Measurements from ENCODE around the gene KRT77. TPM values are rescaled to one million over a fixed set of nuclear protein-coding genes. Genes with fewer than 3 reads are reported as not detected.

Gene KRT77
- polyA plus RNA-seq, 3 donors from 2014 or later, result not detected

- peaks cover 0 to 2% (median 0%) of the 10 kb centered on the region in 6 donors for H3K9me3 Mint-ChIP-seq
- peak overlapping the region in 1 of 5 donors; percentile 20 for H3K4me3 Mint-ChIP-seq
- peak overlapping the region in 5 of 6 donors; percentile 13 to 99 (median 83) for H3K27ac Mint-ChIP-seq
- H3K36me3 Mint-ChIP-seq, result peaks cover 0 to 15% (median 3%) of the 10 kb centered on the region in 3 donors
- peaks cover 51 to 73% of the 10 kb centered on the region in 2 donors for H3K4me1 Mint-ChIP-seq
- no peak for DNase-seq
- H3K27me3 Mint-ChIP-seq (ENCODE audit: low read depth in 3 of 3), result peaks cover 10 to 13% (median 13%) of the 10 kb centered on the region in 3 donors
Measured at GRCh38 chr12:52649066-52649465, 54.3 kb downstream of the KRT77 start.

GRCh38 chr12:52648012-52648550 lies 55.2 kb downstream of the KRT77 start:
- Mint-ChIP-seq H3K27me3 (ENCODE audit: low read depth in 3 of 3) (peaks cover 8 to 13% (median 10%) of the 10 kb centered on the region in 3 donors), H3K27ac (peak overlapping the region; percentile 53 to 100 (median 92)), H3K36me3 (peaks cover 0 to 10% (median 3%) of the 10 kb centered on the region in 3 donors), H3K4me3 (peak overlapping the region in 1 of 5 donors; percentile 68), H3K4me1 (peaks cover 61 to 80% of the 10 kb centered on the region in 2 donors), H3K9me3 (peaks cover 0 to 2% (median 0%) of the 10 kb centered on the region in 6 donors)
- DNase-seq, result no peak

- H3K36me3 Mint-ChIP-seq, result peaks cover 0 to 10% (median 3%) of the 10 kb centered on the region in 3 donors
- DNase-seq, result no peak
- peaks cover 60 to 81% of the 10 kb centered on the region in 2 donors for H3K4me1 Mint-ChIP-seq
- peak overlapping the region in 3 of 5 donors; percentile 47 to 92 (median 51) for H3K4me3 Mint-ChIP-seq
- peaks cover 0 to 2% (median 0%) of the 10 kb centered on the region in 6 donors for H3K9me3 Mint-ChIP-seq
- peak overlapping the region; percentile 58 to 100 (median 99) for H3K27ac Mint-ChIP-seq
- peaks cover 8 to 13% (median 10%) of the 10 kb centered on the region in 3 donors for H3K27me3 Mint-ChIP-seq (ENCODE audit: low read depth in 3 of 3)
Measured at GRCh38 chr12:52647601-52648000, 55.7 kb downstream of the KRT77 start.

- peak overlapping the region; percentile 99 to 100 (median 99) for H3K27ac Mint-ChIP-seq
- H3K27me3 Mint-ChIP-seq (ENCODE audit: low read depth in 3 of 3), result peaks cover 8 to 14% (median 13%) of the 10 kb centered on the region in 3 donors
- H3K36me3 Mint-ChIP-seq, result peaks cover 0 to 10% (median 7%) of the 10 kb centered on the region in 3 donors
- peaks cover 66 to 85% of the 10 kb centered on the region in 2 donors for H3K4me1 Mint-ChIP-seq
- no peak for DNase-seq
- H3K9me3 Mint-ChIP-seq, result peaks cover 0 to 2% (median 0%) of the 10 kb centered on the region in 6 donors
- peak overlapping the region in 4 of 5 donors; percentile 83 to 92 (median 86) for H3K4me3 Mint-ChIP-seq
Measured at GRCh38 chr12:52646613-52647012, 56.7 kb downstream of the KRT77 start.

GRCh38 chr12:52645982-52646381 lies 57.3 kb downstream of the KRT77 start:
- no peak for DNase-seq
- Mint-ChIP-seq H3K4me1 (peaks cover 68 to 91% of the 10 kb centered on the region in 2 donors), H3K27me3 (ENCODE audit: low read depth in 3 of 3) (peaks cover 8 to 14% (median 13%) of the 10 kb centered on the region in 3 donors), H3K4me3 (peak overlapping the region; percentile 69 to 92 (median 83)), H3K27ac (peak overlapping the region; percentile 99 to 100 (median 99)), H3K36me3 (peaks cover 0 to 10% (median 8%) of the 10 kb centered on the region in 3 donors), H3K9me3 (peaks cover 0 to 2% (median 0%) of the 10 kb centered on the region in 6 donors)

GRCh38 chr12:52645120-52645761 lies 58.1 kb downstream of the KRT77 start:
- Mint-ChIP-seq H3K4me3 (peak overlapping the region; percentile 82 to 92 (median 83)), H3K9me3 (peaks cover 0 to 2% (median 0%) of the 10 kb centered on the region in 6 donors), H3K4me1 (peaks cover 68 to 93% of the 10 kb centered on the region in 2 donors), H3K27ac (peak overlapping the region; percentile 99 to 100 (median 99)), H3K36me3 (peaks cover 0 to 10% (median 8%) of the 10 kb centered on the region in 3 donors), H3K27me3 (ENCODE audit: low read depth in 3 of 3) (peaks cover 8 to 14% (median 12%) of the 10 kb centered on the region in 3 donors)
- DNase-seq, result peak; percentile 92 to 95 (median 95)

- DNase-seq, result no peak
- Mint-ChIP-seq H3K36me3 (peaks cover 0 to 8% (median 6%) of the 10 kb centered on the region in 3 donors), H3K4me3 (peak overlapping the region in 2 of 5 donors; percentile 83 to 90), H3K9me3 (peaks cover 0 to 2% (median 0%) of the 10 kb centered on the region in 6 donors), H3K27me3 (ENCODE audit: low read depth in 3 of 3) (peaks cover 8 to 14% (median 11%) of the 10 kb centered on the region in 3 donors), H3K27ac (peak overlapping the region; percentile 99 to 100 (median 99)), H3K4me1 (peaks cover 63 to 81% of the 10 kb centered on the region in 2 donors)
Measured at GRCh38 chr12:52644078-52644415, 59.3 kb downstream of the KRT77 start.

GRCh38 chr12:52643233-52644077 lies 59.9 kb downstream of the KRT77 start:
- Mint-ChIP-seq H3K4me3 (peak overlapping the region in 1 of 5 donors; percentile 18), H3K9me3 (peaks cover 0 to 2% (median 0%) of the 10 kb centered on the region in 6 donors), H3K4me1 (peaks cover 62 to 75% of the 10 kb centered on the region in 2 donors), H3K27me3 (ENCODE audit: low read depth in 3 of 3) (peaks cover 6 to 14% (median 11%) of the 10 kb centered on the region in 3 donors), H3K27ac (peak overlapping the region; percentile 46 to 100 (median 99)), H3K36me3 (peaks cover 0 to 10% (median 8%) of the 10 kb centered on the region in 3 donors)
- DNase-seq, result no peak

GRCh38 chr12:52641468-52641867 lies 61.9 kb downstream of the KRT77 start:
- peaks cover 0 to 2% (median 0%) of the 10 kb centered on the region in 6 donors for H3K9me3 Mint-ChIP-seq
- peaks cover 58 to 68% of the 10 kb centered on the region in 2 donors for H3K4me1 Mint-ChIP-seq
- H3K27me3 Mint-ChIP-seq (ENCODE audit: low read depth in 3 of 3), result peaks cover 8 to 15% (median 10%) of the 10 kb centered on the region in 3 donors
- peak overlapping the region in 1 of 5 donors; percentile 8 for H3K4me3 Mint-ChIP-seq
- H3K27ac Mint-ChIP-seq, result peak overlapping the region in 5 of 6 donors; percentile 49 to 100 (median 87)
- DNase-seq, result peak in 1 of 3 donors; percentile 24
- H3K36me3 Mint-ChIP-seq, result peaks cover 0 to 11% (median 8%) of the 10 kb centered on the region in 3 donors

Other genes starting within 250 kb of the KRT77 start
- gene KRT6C, start 229.7 kb downstream of the KRT77 start, polyA plus RNA-seq, result not detected
- not detected for gene KRT6A, start 210.3 kb downstream of the KRT77 start, polyA plus RNA-seq
- not detected for gene KRT5, start 183.1 kb downstream of the KRT77 start, polyA plus RNA-seq
- gene KRT71, start 150.4 kb downstream of the KRT77 start, polyA plus RNA-seq, result not detected
- gene KRT74, start 129.7 kb downstream of the KRT77 start, polyA plus RNA-seq, result not detected
- under 1 TPM in 2 of 3 donors, not detected in 1; 0.34 to 0.93 TPM for gene KRT72, start 102.1 kb downstream of the KRT77 start, polyA plus RNA-seq
- 1 to 10 TPM in 1 of 3 donors, under 1 TPM in 1, not detected in 1; 0.82 to 3.3 TPM for gene KRT73, start 85.0 kb downstream of the KRT77 start, polyA plus RNA-seq
- gene KRT2, start 51.3 kb downstream of the KRT77 start, polyA plus RNA-seq, result 1 to 10 TPM in 1 of 3 donors, under 1 TPM in 2; 0.51 to 1.3 (median 0.61) TPM
- not detected for gene KRT1, start 23.1 kb downstream of the KRT77 start, polyA plus RNA-seq
- gene KRT76, start 73.8 kb upstream of the KRT77 start, polyA plus RNA-seq, result not detected
- gene KRT3, start 92.6 kb upstream of the KRT77 start, polyA plus RNA-seq, result not detected
- not detected for gene KRT4, start 110.6 kb upstream of the KRT77 start, polyA plus RNA-seq
- not detected for gene KRT79, start 130.8 kb upstream of the KRT77 start, polyA plus RNA-seq
- under 1 TPM in 1 of 3 donors, not detected in 2; 0.28 TPM for gene KRT78, start 145.5 kb upstream of the KRT77 start, polyA plus RNA-seq
- gene KRT8, start 201.6 kb upstream of the KRT77 start, polyA plus RNA-seq, result not detected
- under 1 TPM in 1 of 3 donors, not detected in 2; 0.60 TPM for gene KRT18, start 245.6 kb upstream of the KRT77 start, polyA plus RNA-seq